22Rv1 (cell line): Measurements from ENCODE around the gene TAS1R2.

Source experiments
- CTCF ChIP-seq: fragments of 450-650 bp; IDR thresholded peaks from 2 replicates; pipeline ENCODE4 v1.5.1; 2017; ENCODE audit warnings: mild to moderate bottlenecking
- ZFX ChIP-seq: fragments of 450-650 bp; IDR thresholded peaks from 2 replicates; pipeline ENCODE4 v1.6.1; 2017; ENCODE audit warnings: antibody characterized with exemption, borderline replicate concordance

- TF ChIP-seq CTCF (no peak), ZFX (no peak)
Observed at GRCh38 chr1:18856435-18856834, 3.0 kb downstream of the TAS1R2 start.
